Lower leg skin (tissue), 3 donors: Measurements from ENCODE around the gene CAMKMT.

ENCODE experiments used
- CTCF ChIP-seq, 3 donors: fragments of 450-650 bp; IDR thresholded peaks; one replicate each; pipeline ENCODE4 v1.5.1; 2016; ENCODE audit warnings: antibody characterized with exemption in 3 of 3, mild to moderate bottlenecking in 3 of 3, moderate library complexity in 2 of 3
- POLR2A ChIP-seq, 2 donors: fragments of 450-650 bp; IDR thresholded peaks; one replicate each; pipeline ENCODE4 v1.6.1; 2016 to 2017; ENCODE audit warnings: antibody characterized with exemption in 2 of 2, mild to moderate bottlenecking in 1 of 2, moderate library complexity in 1 of 2

- TF ChIP-seq CTCF (IDR thresholded peaks at IDR 0.05) (no peak), POLR2A (IDR thresholded peaks at IDR 0.05) (no peak)
Observed at GRCh38 chr2:44804406-44805265, 442.9 kb downstream of the CAMKMT start.
